Occipital lobe (tissue), 2 donors: ENCODE data around the gene PEX6. TPM values are rescaled to one million over a fixed set of nuclear protein-coding genes. Genes with fewer than 3 reads are reported as not detected.
"Not testable (repeated sequence)": the region's sequence is repeated elsewhere in the genome, so short reads cannot be mapped to it uniquely, and the experiment has no call there.

Source experiments
- DNase-seq: peaks from one replicate; lab custom pipeline; 2025; lab: John Stamatoyannopoulos, UW
- total RNA-seq: library from RNA; depleted of rRNA; stranded (reverse); fragments of >200 nt; gene quantifications from one replicate; pipeline ENCODE4 v1.2.3, GENCODE V29; 2014

Gene PEX6
- 24.0 TPM for total RNA-seq

GRCh38 chr6:42978839-42979522 lies at the start of gene PEX6:
Gene PEX6, minus strand, starts transcription at chr6:42979181. Its CDS starts 31 bp downstream, at chr6:42979150.
- peak; percentile 76 for DNase-seq

- no peak for DNase-seq
These were observed 47.4 kb upstream of the PEX6 start for GRCh38 chr6:43026365-43026764.

- no peak for DNase-seq
These were observed 45.5 kb upstream of the PEX6 start for GRCh38 chr6:43024436-43024835.

- DNase-seq = peak; percentile 71
These were observed 42.5 kb upstream of the PEX6 start, which contains the start of gene RRP36 for GRCh38 chr6:43021270-43022047. Gene RRP36, plus strand, starts transcription at chr6:43021623. Its CDS starts 32 bp downstream, at chr6:43021655.

GRCh38 chr6:43020847-43021246 lies 41.9 kb upstream of the PEX6 start:
- DNase-seq = no peak

- no peak for DNase-seq
These were observed 41.2 kb upstream of the PEX6 start for GRCh38 chr6:43020052-43020705.

GRCh38 chr6:43019152-43019551 lies 40.2 kb upstream of the PEX6 start:
- no peak for DNase-seq

GRCh38 chr6:43016943-43017334 lies 38.0 kb upstream of the PEX6 start:
- DNase-seq = no peak

GRCh38 chr6:43016176-43016942 lies 37.4 kb upstream of the PEX6 start:
- DNase-seq = no peak

- no peak for DNase-seq
These were observed 35.5 kb upstream of the PEX6 start for GRCh38 chr6:43014434-43014909.

- peak; percentile 99 for DNase-seq
These were observed 35.0 kb upstream of the PEX6 start, which contains the start of the genes KLHDC3 and MEA1 for GRCh38 chr6:43013843-43014433. Gene KLHDC3, plus strand, starts transcription at chr6:43014249. Its CDS starts 2,944 bp downstream, at chr6:43017193. Gene MEA1, minus strand, starts transcription at chr6:43013946. Its CDS starts 133 bp downstream, at chr6:43013813.

GRCh38 chr6:43013097-43013842 lies 34.3 kb upstream of the PEX6 start:
- DNase-seq = no peak

GRCh38 chr6:43012364-43012763 lies 33.4 kb upstream of the PEX6 start:
- no peak for DNase-seq

GRCh38 chr6:43011207-43011606 lies 32.2 kb upstream of the PEX6 start:
- no peak for DNase-seq

GRCh38 chr6:43009124-43009523 lies 30.1 kb upstream of the PEX6 start:
- no peak for DNase-seq

- no peak for DNase-seq
These were observed 28.1 kb upstream of the PEX6 start for GRCh38 chr6:43007126-43007525.

GRCh38 chr6:43006251-43006650 lies 27.3 kb upstream of the PEX6 start:
- no peak for DNase-seq

GRCh38 chr6:43005844-43006243 lies 26.9 kb upstream of the PEX6 start:
- no peak for DNase-seq

GRCh38 chr6:43001843-43002242 lies 22.9 kb upstream of the PEX6 start:
- DNase-seq = no peak

- DNase-seq = not testable (repeated sequence)
These were observed 19.2 kb upstream of the PEX6 start for GRCh38 chr6:42998205-42998604.
